Stimulated activated CD4-positive, alpha-beta T cell treated with anti-CD3 and anti-CD28 coated beads, Interleukin-4, amount 100 ng/mL, for 24 hours (primary cell): ENCODE data around the gene DPYSL5.
"Not testable (repeated sequence)": the region's sequence is repeated elsewhere in the genome, so short reads cannot be mapped to it uniquely, and the experiment has no call there.

Experiments
- DNase-seq: peaks from one replicate; pipeline ENCODE4 v3.0.0-alpha.2; 2020

DPYSL5 gene

DNA sequence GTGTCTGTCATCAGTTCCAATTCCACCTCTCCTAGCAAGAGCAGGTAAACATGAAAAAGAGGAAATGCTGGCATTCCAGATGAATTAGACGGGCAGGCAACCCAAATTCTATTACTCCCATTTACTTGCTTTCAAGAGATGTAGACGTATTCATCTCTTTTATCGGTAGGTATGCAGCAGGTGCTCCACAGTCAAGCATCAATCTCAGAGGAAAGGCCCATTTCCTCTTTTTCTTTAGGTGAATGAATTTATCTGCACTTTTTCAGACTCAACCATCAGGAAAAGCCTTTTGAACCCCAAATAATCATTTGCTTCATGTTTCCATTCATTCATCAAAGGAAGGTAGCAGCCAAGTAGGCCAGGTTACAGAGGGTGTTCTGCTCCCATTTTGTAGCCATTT is 27.9 kb downstream of the DPYSL5 start:
- DNase-seq: no peak

DNA sequence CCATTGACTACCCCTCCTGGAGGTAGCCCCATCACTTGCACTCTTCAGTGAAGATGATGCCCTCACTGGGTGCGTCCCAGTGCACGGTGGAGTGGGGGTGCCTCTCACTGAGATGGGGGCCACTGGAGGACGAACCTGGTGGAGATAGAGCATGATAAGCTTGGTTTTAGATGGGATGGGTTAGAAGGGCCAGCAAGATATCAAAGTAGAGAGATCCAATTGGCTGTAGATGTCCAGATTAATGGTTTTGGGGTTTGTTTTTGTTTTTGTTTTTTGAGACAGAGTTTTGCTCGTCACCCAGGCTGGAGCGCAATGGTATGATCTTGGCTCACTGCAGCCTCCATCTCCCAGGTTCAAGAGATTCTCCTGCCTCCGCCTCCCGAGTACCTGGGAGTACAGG is 28.3 kb downstream of the DPYSL5 start:
- DNase-seq: no peak

- no peak for DNase-seq
These were observed 29.3 kb downstream of the DPYSL5 start for GRCh38 chr2:26877276-26877675.

DNA sequence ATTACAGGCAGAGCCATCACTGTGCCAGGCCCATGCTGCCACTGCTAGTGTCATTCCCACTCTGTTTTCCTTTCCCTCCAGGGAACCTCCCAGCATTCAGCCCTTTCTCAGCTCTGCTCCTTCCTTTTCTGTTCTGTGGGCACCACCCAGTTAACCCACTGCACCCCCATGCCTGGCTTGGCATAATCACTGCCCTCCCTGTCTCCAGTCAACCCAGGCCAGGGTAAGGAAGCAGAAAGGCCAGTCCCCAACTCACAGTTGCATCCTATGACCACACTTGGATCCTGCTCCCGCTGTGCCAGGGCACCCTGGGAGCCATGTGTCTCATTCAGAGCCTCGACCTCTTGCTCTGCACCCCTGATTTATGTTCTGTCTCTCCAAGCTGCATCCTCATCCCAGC is 32.2 kb downstream of the DPYSL5 start:
- DNase-seq: no peak

GRCh38 chr2:26880910-26881435 is 33.0 kb downstream of the DPYSL5 start:
- no peak for DNase-seq

DNA sequence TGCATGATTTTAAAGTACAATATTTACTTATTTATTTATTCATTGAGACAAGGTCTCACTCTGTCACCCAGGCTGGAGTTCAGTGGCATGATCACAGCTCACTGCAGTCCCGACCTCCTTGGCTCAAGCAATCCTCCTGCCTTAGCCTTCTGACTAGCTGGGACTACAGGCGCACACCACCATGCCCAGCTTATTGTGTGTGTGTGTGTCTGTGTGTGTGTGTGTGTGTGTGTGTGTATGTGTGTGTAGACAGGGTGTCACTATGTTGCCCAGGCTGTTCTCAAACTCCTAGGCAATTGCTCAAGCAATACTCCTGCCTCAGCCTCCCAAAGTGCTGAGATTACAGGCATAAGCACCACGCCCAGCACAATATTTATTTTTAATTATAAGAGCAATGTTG is 34.3 kb downstream of the DPYSL5 start:
- DNase-seq: not testable (repeated sequence)

DNA sequence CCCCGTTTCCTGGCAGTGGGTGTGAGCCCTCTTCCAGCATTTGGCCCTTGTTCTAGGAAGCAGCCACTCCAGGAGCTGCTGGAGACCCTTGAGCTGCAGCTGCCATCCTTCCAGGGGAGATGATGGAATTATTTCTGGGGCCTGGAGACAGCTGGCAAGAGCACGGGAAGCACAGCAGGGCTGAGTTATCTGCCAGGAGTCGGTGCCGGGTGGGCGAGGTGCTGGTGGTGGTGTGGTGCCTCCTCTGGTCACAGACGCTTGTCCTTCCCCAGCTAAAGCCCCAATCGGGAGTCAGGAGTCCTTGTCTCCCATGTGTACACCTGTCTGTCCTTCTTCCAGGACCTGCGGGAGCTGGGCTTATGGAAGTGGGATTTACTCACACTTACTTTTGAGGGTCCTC is 36.0 kb downstream of the DPYSL5 start:
- no peak for DNase-seq

DNA sequence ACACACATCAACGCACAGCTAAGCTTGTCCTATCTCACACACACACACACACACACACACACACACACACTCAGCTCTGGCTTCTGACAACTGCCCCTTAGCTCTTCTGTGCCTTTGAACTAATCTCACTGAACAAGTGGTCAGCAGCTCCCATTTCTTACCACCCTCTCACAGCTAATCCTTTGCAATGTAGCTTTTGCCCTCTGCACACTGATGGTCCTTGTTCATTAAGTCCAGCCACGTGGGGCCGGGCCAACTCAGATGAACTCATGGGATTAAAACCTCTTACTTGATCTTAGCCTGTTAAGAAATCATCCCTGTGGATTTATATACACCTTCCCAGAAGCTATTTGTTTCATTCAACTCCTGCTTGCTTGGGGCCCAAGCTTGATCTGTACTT is 36.6 kb downstream of the DPYSL5 start:
- DNase-seq: no peak

DNA sequence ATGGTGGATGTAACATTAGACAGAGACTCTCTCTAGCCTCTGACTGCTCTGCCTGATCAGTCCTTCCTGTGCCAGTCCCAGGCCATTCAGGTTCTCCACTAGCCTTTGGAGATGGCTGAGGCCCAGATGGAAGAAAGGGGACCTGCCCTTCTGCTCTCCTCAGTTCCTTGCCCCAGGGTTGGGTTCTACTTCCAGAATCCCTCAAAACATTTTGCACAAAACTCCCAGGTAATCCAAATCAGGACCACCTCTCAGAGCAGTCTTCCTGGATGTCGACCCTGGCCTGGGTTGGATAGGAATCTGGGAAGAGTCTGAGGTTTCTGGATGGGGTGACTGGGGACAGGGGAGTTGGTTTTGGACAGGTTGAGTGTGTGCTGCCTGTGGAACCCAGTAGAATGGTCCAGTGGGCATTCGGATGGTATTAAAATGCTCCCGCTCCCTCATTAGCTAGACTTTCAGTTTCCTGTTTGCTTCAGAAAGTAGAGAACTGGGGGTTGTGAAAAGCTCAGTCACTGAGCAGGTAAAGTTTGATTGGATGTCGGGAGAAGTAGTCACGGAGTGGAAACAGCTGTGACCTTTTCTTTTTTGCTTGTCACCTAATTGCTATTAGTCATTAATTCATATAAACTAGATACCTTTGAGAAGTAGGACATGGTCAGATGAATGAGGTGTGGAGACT is 37.9 kb downstream of the DPYSL5 start:
- DNase-seq: no peak

DNA sequence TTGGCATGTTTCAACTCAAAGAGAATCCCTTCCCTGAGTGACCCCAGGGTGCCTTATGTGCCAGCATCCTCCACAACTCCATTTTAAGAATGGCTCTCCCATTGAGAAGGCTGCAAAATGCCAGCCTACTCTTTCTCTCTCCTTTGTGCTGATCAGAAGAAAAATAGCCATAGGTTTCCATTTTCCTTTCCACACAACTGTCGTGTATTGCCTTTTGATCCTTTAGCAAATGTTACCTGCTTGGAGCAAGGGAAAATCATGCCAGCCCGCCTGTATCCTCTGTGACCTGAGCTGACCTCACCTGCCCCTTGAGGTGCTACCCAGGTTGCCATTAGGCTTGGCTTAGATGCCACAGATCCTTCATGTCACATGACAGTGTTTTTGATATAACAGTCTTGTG is 38.8 kb downstream of the DPYSL5 start:
- no peak for DNase-seq

DNA sequence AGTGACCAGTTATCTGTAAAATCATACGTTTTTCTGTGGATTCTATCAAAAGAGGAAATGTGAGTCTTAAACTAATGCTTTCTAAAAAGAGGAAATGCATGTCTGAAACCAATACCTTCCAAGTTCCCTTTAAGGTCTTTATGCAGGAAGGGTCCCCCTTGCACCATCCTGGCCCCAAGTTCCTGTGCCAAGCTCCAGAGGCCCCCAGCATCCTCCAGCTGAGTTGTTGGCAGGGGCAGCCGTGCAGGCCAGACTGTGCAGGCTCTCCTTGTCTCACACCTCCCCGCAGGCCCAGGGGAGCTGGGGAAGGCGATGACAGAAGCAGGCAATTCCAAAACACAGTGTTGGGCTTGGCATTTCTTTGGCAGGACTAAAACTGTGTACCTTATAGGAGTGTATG is 39.2 kb downstream of the DPYSL5 start:
- no peak for DNase-seq

GRCh38 chr2:26889796-26890195 is 41.9 kb downstream of the DPYSL5 start:
- DNase-seq: no peak

DNA sequence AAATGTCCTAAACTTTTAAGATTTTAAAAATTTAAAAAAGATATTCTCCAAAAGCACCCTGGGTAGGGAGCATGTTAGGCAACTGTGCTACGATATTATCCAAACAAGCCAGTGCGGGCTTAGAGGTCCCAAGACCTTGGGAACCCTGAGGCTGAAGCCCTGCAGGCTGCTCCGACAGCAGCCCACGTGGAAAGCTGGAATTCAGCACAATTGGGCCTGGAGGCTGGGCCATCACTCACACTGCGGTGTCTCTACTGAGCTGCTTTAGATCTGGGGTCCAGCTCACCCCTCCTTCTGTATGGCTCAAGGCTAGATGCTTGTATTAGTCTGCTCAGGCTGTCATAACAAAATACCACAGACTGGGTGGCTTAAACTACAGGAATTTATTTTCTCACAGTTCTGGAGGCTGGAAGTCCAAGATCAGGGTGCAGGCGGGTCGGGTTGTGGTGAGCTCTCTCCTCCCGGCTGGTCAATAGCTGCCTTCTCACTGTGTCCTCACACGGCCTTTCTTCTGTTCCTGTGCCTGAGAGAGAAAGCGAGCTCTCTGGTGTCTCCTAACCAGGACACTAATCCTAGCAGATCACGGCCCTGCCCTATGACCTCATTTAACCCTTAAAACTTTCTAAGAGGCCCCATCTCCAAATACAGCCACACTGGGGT is 42.5 kb downstream of the DPYSL5 start:
- DNase-seq: no peak

DNA sequence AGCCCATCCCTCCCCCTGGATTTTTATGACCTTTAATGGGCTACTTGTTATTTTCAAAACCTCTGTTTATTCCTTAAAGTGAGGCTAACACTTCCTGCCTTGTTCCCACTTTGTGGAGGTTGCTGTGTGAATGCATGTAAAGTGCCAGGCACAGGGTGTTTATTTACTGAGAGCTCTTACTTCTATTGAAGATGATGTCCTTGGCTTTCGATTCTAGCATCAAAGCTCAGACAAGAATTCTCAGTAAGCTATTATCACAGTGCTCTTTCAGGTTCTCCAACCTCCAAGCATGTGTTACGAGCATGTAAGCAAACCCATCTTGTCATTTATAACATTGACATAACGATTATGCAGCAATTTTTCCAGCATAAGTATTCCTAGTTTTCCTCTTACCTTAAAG is 44.2 kb downstream of the DPYSL5 start:
- no peak for DNase-seq

DNA sequence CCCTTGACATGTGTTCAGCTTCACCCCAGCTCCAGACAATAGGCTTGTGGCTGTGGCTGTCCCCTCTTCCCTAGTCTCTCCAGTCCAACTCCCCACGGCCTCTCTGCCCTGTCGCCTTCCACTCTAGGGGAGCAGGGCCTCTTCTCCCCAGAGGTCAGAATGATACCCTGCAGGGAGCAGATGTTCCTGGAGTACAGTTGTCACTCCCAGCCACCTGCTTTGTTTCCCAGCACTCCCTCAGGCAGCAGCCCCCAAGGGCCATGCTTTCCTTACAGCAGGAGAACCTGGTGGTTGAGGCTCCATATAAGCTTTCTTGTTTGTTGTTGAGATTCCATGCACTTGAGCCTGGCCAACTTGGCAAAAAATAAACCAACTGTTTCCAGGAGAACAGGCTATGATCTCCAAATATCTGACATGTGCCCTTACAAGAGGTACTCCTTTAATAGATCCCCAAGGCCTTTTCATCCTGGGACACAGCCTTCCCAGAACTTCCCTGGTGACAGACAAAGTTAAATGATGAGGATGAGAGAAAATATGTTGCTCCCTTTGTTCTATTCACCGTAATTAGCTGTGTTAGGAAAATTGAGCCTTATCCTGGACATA is 45.1 kb downstream of the DPYSL5 start:
- DNase-seq: no peak

GRCh38 chr2:26894136-26894535 is 46.2 kb downstream of the DPYSL5 start:
- DNase-seq: no peak

DNA sequence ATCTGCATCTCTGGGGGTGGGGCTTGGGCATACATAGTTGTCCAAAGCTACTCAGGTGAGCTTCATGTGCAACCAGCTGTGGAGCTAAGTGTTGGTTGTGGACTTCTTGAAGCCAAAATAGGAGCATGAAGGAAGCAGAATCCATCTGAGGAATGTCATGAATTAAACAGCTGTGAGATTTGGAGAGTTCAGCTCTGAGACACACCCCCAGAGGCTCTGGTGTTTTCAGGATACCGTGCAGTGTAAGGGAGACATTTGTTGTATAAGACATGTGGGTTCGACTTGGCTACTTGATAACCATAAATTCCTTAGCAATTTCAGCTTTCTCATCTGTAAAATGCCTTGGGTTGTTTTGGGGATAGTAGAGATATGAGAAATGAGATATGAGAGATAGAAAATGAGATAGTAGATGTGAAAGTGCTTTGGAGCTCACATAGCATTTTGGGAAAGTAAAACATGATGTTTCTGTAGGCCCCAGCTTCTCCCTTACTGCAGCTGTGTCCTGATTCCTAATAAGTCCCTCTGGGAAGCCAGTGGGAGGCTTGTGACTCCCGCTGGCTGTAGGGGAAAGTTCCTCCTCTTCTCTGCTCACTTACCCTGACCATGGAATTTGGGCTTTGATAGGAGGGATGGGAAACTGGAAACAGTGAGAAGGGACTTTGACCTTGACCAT is 50.0 kb downstream of the DPYSL5 start:
- no peak for DNase-seq

DNA sequence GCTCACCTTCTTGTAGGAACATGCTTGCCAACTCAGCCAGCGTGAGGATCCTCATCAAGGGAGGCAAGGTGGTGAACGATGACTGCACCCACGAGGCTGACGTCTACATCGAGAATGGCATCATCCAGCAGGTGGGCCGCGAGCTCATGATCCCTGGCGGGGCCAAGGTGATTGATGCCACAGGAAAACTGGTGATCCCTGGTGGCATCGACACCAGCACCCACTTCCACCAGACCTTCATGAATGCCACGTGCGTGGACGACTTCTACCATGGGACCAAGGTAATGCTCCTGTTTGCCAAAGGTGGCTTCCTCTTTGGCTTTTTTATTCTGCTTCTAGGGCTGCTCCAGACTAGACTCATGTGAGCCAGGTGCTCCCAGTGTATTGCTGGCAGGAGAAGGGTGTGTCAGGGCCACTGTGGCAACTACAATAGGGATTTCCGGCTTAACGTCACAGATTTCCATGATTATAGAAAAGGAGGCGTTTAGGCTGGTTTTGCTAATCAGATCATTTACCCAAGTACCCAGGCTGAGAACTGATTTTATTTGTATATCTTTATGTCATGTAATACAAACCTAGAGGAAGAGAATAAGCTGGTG is 50.6 kb downstream of the DPYSL5 start:
- no peak for DNase-seq

DNA sequence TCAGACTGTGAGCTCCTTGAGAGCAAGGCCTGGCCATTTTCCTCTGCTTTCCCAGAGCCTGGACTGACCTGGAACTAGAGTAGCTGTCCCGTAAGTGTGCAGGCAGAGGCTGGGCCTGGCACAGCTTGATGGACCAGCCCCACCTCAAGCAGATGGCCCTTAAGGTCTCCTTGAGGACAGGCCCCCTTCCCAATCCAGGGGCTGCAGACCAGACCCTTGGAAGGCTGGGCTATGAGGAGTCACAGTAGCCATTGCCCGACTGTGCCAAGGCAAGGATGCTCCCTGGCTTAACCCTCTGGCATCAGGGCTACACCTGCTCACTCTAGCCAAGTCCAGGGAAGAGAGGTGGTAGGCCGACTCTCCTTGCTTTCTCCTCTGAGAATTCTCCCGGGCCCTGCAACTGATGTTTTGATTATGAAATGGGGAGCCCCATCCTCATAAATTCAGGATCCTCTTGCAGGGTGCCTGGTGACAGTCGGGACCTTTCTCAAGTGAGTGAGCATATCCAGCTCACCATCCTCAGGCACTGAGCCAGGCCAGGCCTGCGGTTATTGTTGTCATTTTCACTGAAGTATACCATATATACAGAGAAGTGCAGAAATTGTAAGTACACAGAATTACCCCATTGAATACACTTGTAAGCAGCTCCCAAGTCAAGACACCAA is 51.7 kb downstream of the DPYSL5 start:
- no peak for DNase-seq

- DNase-seq: no peak
These were observed 52.9 kb downstream of the DPYSL5 start for GRCh38 chr2:26900831-26901321.

DNA sequence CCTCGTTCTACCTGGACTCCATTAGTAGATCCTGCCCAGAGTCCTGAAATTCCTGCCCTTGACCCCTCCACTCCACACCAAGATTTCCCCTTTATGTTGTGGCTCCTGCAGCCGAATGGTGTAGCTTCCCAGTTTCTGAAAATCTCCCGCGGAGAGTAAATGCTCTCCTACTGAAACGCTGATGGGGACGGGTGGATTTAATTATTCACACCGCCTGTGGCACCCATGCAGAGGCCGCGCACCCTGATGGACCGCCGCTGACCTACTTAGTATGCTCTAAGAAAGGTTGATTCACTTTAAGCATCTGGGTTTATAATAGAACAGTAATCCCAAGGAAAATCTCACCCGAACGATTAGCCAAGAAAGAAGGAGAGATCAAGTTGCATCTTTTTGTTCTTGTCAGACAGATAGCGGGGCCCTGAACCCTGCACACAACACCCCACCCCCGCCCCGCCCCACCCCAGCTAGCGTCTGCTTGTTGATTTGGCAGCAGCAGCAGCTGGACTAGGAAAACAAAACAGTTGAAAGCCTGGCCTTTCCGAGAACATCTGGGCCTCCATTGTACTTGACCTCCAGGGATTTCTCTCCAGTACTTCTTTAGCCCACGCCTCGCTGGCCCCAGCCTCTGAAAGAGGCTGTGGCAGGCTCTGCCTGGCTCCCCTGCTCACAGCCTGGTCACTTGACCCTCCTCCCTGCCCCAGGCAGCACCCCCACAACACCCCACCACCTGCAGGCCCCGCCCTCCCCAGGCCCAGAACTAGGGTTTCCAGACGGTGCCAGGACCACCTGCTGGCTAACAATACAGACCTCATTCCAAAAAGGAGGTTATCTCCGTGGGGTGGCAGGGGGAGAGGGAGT is 53.6 kb downstream of the DPYSL5 start:
- DNase-seq: no peak

GRCh38 chr2:26903676-26904075 is 55.7 kb downstream of the DPYSL5 start:
- DNase-seq: no peak
